Heart left ventricle (tissue), 13 donors: ENCODE results near the gene C2CD4B.
A peak's percentile ranks its signal among the peaks of the same experiment; 100 is the strongest.

ENCODE experiments used
- CTCF ChIP-seq, 12 donors: fragments of 200-600 bp; sonication (generic) in 4 of 12; IDR thresholded peaks; one replicate each; pipeline versions ENCODE4 v1.5.0 to v1.8.0; 2018 to 2022; ENCODE audit warnings: antibody characterized with exemption in 12 of 12, mild to moderate bottlenecking in 5 of 12
- POLR2A ChIP-seq, 2 donors: fragments of 450-650 bp; IDR thresholded peaks; one replicate each; pipeline ENCODE4 v1.6.1; 2017; ENCODE audit warnings: antibody characterized with exemption in 2 of 2, mild to moderate bottlenecking in 2 of 2, moderate library complexity in 2 of 2
- donor health status: ischemic (EF 13 %, LVEDD 7.1; RV severe dilation, severe dysfunction).
- donor health status: DM: no; HTN: yes; CAD: no.
- donor health status: DM: no; HTN: no; CAD: no.
- donor health status: ischemic (EF 25% LVEDD 6.9; RV normal size, moderate dysfunction).
- donor health status: ischemic (EF 25% LVEDD 5.7; RV mildly dilated, moderate dysfunction).
- donor health status: ischemic (EF 35%, LVEDD 5.7; RV mildly dilated, moderate dysfunction).
- donor health status: nonischemic (EF 11% LVEDD 7.7; RV severe dilation, severe dysfunction).
- donor health status: DM: yes; HTN: yes; CAD: no.
- donor health status: PGD.
- donor health status: ischemic (EF 29% LVEDD 5.4; RV normal size, mild dysfunction).
- donor health status: nonischemic (EF 23%, LVEDD 6.1; RV moderate dilation, normal function).

DNA sequence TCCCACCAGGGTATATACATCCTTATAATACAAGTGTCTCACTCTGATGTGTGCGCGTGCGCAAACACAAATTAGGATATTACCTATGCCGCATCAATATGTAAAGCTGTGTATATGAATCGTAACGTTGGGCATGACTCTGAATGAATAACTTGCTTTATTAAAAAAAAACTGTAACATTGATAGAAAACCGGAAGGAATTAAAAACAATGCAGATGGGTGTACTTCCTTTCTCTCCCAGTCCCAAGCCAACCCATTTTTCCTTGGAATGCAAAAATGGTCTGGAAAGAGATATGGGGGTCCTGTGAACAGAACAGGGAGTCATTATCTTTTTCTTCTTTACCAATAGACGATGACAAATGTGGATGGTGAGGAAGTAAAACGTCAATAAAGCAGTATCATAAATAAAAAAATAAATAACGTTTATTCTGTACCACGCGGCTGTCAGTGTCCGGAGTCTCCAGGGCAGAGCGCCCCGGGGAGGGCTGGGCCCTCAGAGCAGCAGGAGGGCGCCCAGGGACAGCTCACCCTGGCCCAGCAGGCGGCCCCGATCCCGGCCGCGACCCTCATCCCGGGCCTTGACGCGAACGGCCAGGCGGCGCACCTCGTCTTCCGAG lies 1.6 kb downstream of the C2CD4B start:
- no peak for TF ChIP-seq POLR2A (IDR thresholded peaks at IDR 0.05)
- TF ChIP-seq CTCF (IDR thresholded peaks at IDR 0.05), result peak in 1 of 12 donors; percentile 6
